WTC11 (cell line): Measurements from ENCODE around the gene OCEL1. TPM values are rescaled to one million over a fixed set of nuclear protein-coding genes. Genes with fewer than 3 reads are reported as not detected.

Experiments
- ATF1 ChIP-seq: sonication (generic); formaldehyde crosslinking; IDR thresholded peaks from 2 replicates; pipeline ENCODE4 v1.8.1; 2023; ENCODE audit warnings: mild to moderate bottlenecking, moderate library complexity, missing genetic modification reagents
- FOXJ3 ChIP-seq: sonication (generic); formaldehyde crosslinking; IDR thresholded peaks from 2 replicates; pipeline ENCODE4 v1.9.0; 2021; ENCODE audit warnings: missing genetic modification reagents, mild to moderate bottlenecking, borderline replicate concordance
- FOXK1 ChIP-seq: sonication (generic); formaldehyde crosslinking; IDR thresholded peaks from 2 replicates; pipeline ENCODE4 v1.8.0; 2022; ENCODE audit warnings: mild to moderate bottlenecking, moderate library complexity, missing genetic modification reagents
- GABPB1 ChIP-seq: sonication (generic); formaldehyde crosslinking; IDR thresholded peaks from 2 replicates; pipeline ENCODE4 v1.8.1; 2023; ENCODE audit warnings: mild to moderate bottlenecking, missing genetic modification reagents
- IRF2 ChIP-seq: sonication (generic); formaldehyde crosslinking; IDR thresholded peaks from 2 replicates; pipeline ENCODE4 v1.8.0; 2022; ENCODE audit warnings: low read depth, missing genetic modification reagents, borderline replicate concordance
- NFATC4 ChIP-seq: fragments of 250-450 bp; sonication (Bioruptor Pico); IDR thresholded peaks from 2 replicates; pipeline ENCODE4 v1.9.0; 2021; ENCODE audit warnings: mild to moderate bottlenecking
- NFE2L1 ChIP-seq: sonication (generic); formaldehyde crosslinking; IDR thresholded peaks from 2 replicates; pipeline ENCODE4 v1.8.1; 2023; ENCODE audit warnings: missing genetic modification reagents
- NR3C1 ChIP-seq: sonication (generic); formaldehyde crosslinking; conservative IDR thresholded peaks from 2 replicates; pipeline ENCODE4 v1.8.1; 2023; ENCODE audit warnings: low read depth, mild to moderate bottlenecking, missing genetic modification reagents
- OVOL2 ChIP-seq: fragments of 250-450 bp; sonication (Bioruptor Pico); IDR thresholded peaks from 2 replicates; pipeline ENCODE4 v1.9.0; 2021; ENCODE audit warnings: mild to moderate bottlenecking, borderline replicate concordance
- RELA ChIP-seq: sonication (generic); formaldehyde crosslinking; IDR thresholded peaks from 2 replicates; pipeline ENCODE4 v1.8.1; 2022; ENCODE audit warnings: missing genetic modification reagents, mild to moderate bottlenecking, borderline replicate concordance
- SMAD4 ChIP-seq: sonication (generic); formaldehyde crosslinking; IDR thresholded peaks from 2 replicates; pipeline ENCODE4 v1.8.0; 2022; ENCODE audit warnings: mild to moderate bottlenecking, missing genetic modification reagents
- SP1 ChIP-seq: sonication (generic); formaldehyde crosslinking; conservative IDR thresholded peaks from 2 replicates; pipeline ENCODE4 v1.8.1; 2022; ENCODE audit warnings: missing genetic modification reagents
- TEAD4 ChIP-seq: sonication (generic); formaldehyde crosslinking; IDR thresholded peaks from 2 replicates; pipeline ENCODE4 v1.8.0; 2022; ENCODE audit warnings: mild to moderate bottlenecking, missing genetic modification reagents
- TP53 ChIP-seq: sonication (generic); formaldehyde crosslinking; IDR thresholded peaks from 2 replicates; pipeline ENCODE4 v1.8.1; 2023; ENCODE audit warnings: mild to moderate bottlenecking, missing genetic modification reagents
- ZBTB21 ChIP-seq: sonication (generic); formaldehyde crosslinking; IDR thresholded peaks from 2 replicates; pipeline ENCODE4 v1.8.1; 2023; ENCODE audit warnings: mild to moderate bottlenecking, missing genetic modification reagents, borderline replicate concordance
- ZNF232 ChIP-seq: sonication (generic); formaldehyde crosslinking; IDR thresholded peaks from 2 replicates; pipeline ENCODE4 v1.8.0; 2022; ENCODE audit warnings: mild to moderate bottlenecking, missing genetic modification reagents
- ZNF263 ChIP-seq: sonication (generic); formaldehyde crosslinking; IDR thresholded peaks from 2 replicates; pipeline ENCODE4 v1.8.1; 2022; ENCODE audit warnings: low read depth, mild to moderate bottlenecking, moderate library complexity, missing genetic modification reagents
- ZNF396 ChIP-seq: fragments of 250-450 bp; sonication (Bioruptor Pico); IDR thresholded peaks from 2 replicates; pipeline ENCODE4 v1.8.0; 2021; ENCODE audit warnings: mild to moderate bottlenecking, moderate library complexity, borderline replicate concordance
- ZNF416 ChIP-seq: fragments of 250-450 bp; sonication (Bioruptor Pico); IDR thresholded peaks from 2 replicates; pipeline ENCODE4 v1.9.0; 2021; ENCODE audit warnings: mild to moderate bottlenecking, inconsistent platforms
- ZNF423 ChIP-seq: fragments of 250-450 bp; sonication (Bioruptor Pico); IDR thresholded peaks from 2 replicates; pipeline ENCODE4 v2.1.2; 2022; ENCODE audit warnings: mild to moderate bottlenecking, moderate library complexity
- total RNA-seq: library from RNA; stranded (reverse); gene quantifications from 3 replicates; pipeline ENCODE4 v1.2.3, GENCODE V29; 2021
- TF ChIP-seq, protein P1 (sequence below): sonication (generic); formaldehyde crosslinking; IDR thresholded peaks from 2 replicates; pipeline ENCODE4 v1.8.0; 2023; ENCODE audit warnings: missing genetic modification reagents, mild to moderate bottlenecking, borderline replicate concordance
- TF ChIP-seq, protein P2 (sequence below): sonication (generic); formaldehyde crosslinking; IDR thresholded peaks from 2 replicates; pipeline ENCODE4 v1.8.1; 2023; ENCODE audit warnings: mild to moderate bottlenecking, missing genetic modification reagents, moderate library complexity
- TF ChIP-seq, protein P3 (sequence below): sonication (generic); formaldehyde crosslinking; IDR thresholded peaks from 2 replicates; pipeline ENCODE4 v1.8.0; 2022; ENCODE audit warnings: mild to moderate bottlenecking, missing genetic modification reagents
- TF ChIP-seq, protein P4 (sequence below): fragments of 250-450 bp; sonication (Bioruptor Pico); IDR thresholded peaks from 2 replicates; pipeline ENCODE4 v1.9.0; 2021; ENCODE audit warnings: mild to moderate bottlenecking
- TF ChIP-seq, protein P5 (sequence below): fragments of 250-450 bp; sonication (Bioruptor Pico); IDR thresholded peaks from 2 replicates; pipeline ENCODE4 v1.9.0; 2021; ENCODE audit warnings: moderate library complexity, mild to moderate bottlenecking, inconsistent platforms, borderline replicate concordance
- TF ChIP-seq, protein P6 (sequence below): sonication (generic); formaldehyde crosslinking; IDR thresholded peaks from 2 replicates; pipeline ENCODE4 v1.8.1; 2022; ENCODE audit warnings: low read depth, mild to moderate bottlenecking, moderate library complexity, missing genetic modification reagents, borderline replicate concordance
- TF ChIP-seq, protein P7 (sequence below): sonication (generic); formaldehyde crosslinking; IDR thresholded peaks from 2 replicates; pipeline ENCODE4 v1.8.1; 2022; ENCODE audit warnings: mild to moderate bottlenecking, moderate library complexity, missing genetic modification reagents
- TF ChIP-seq, protein P8 (sequence below): sonication (generic); formaldehyde crosslinking; IDR thresholded peaks from 2 replicates; pipeline ENCODE4 v1.8.1; 2022; ENCODE audit warnings: mild to moderate bottlenecking, missing genetic modification reagents, moderate library complexity, borderline replicate concordance

OCEL1 gene
- total RNA-seq, 1 experiment from 2014 or later: 34.0 TPM

DNA sequence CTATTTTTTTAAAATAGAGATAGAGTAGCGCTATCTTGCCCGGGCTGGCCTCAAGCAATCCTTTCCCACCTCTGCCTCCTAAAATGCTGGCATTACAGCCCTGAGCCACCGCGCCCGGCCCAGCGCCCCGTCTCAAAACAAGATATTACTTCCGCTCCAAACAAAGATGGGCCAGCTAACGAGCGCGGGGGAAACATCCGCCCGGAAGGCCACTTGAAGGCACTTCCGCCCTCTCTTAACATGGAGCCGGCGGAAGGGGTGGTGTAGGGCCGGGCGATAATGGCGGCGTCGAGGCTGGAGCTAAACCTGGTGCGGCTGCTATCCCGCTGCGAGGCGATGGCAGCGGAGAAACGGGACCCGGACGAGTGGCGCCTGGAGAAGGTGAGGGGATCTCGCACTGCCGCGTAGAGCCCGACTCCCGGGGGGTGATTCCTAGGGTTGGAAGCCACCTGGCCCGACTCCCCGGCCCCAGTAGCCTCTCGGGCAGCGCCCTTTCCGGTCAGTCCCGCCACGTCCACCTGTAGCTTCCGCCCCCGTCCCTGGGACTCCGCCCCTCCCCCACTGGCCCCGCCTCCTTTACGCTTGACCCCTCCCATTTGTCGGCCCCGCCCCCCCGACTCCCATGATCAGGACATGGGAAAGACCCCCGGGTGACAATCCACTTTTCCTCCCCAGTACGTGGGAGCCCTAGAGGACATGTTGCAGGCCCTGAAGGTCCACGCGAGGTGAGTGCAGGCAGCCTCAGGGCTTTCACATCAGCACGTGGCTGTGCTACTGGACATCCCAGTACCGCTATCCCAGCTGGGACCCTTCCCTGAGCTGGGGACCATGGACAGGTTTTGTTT is 10.7 kb upstream of the OCEL1 start, which contains the start of gene USE1 (continued):
- TF ChIP-seq, protein P1, sequence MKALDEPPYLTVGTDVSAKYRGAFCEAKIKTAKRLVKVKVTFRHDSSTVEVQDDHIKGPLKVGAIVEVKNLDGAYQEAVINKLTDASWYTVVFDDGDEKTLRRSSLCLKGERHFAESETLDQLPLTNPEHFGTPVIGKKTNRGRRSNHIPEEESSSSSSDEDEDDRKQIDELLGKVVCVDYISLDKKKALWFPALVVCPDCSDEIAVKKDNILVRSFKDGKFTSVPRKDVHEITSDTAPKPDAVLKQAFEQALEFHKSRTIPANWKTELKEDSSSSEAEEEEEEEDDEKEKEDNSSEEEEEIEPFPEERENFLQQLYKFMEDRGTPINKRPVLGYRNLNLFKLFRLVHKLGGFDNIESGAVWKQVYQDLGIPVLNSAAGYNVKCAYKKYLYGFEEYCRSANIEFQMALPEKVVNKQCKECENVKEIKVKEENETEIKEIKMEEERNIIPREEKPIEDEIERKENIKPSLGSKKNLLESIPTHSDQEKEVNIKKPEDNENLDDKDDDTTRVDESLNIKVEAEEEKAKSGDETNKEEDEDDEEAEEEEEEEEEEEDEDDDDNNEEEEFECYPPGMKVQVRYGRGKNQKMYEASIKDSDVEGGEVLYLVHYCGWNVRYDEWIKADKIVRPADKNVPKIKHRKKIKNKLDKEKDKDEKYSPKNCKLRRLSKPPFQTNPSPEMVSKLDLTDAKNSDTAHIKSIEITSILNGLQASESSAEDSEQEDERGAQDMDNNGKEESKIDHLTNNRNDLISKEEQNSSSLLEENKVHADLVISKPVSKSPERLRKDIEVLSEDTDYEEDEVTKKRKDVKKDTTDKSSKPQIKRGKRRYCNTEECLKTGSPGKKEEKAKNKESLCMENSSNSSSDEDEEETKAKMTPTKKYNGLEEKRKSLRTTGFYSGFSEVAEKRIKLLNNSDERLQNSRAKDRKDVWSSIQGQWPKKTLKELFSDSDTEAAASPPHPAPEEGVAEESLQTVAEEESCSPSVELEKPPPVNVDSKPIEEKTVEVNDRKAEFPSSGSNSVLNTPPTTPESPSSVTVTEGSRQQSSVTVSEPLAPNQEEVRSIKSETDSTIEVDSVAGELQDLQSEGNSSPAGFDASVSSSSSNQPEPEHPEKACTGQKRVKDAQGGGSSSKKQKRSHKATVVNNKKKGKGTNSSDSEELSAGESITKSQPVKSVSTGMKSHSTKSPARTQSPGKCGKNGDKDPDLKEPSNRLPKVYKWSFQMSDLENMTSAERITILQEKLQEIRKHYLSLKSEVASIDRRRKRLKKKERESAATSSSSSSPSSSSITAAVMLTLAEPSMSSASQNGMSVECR (CRISPR knock-in tag): peak; percentile 92
- TF ChIP-seq ZNF423 (CRISPR knock-in tag) (no peak), ATF1 (no peak), RELA (CRISPR knock-in tag) (no peak), ZNF416 (CRISPR knock-in tag) (peak; percentile 95), TP53 (CRISPR knock-in tag) (no peak), IRF2 (CRISPR knock-in tag) (no peak), SP1 (CRISPR knock-in tag) (peak; percentile 89), NFE2L1 (CRISPR knock-in tag) (no peak), TEAD4 (no peak), ZNF263 (CRISPR knock-in tag) (no peak), NFATC4 (peak; percentile 62; the same call in 1 of the 2 replicates), FOXK1 (CRISPR knock-in tag) (peak; percentile 97), ZBTB21 (no peak), ZNF232 (CRISPR knock-in tag) (peak; percentile 19; the same call in 1 of the 2 replicates), FOXJ3 (CRISPR knock-in tag) (no peak), SMAD4 (no peak), GABPB1 (peak; percentile 81), ZNF396 (CRISPR knock-in tag) (no peak), OVOL2 (CRISPR knock-in tag) (no peak), NR3C1 (no peak)
- TF ChIP-seq, protein P2, sequence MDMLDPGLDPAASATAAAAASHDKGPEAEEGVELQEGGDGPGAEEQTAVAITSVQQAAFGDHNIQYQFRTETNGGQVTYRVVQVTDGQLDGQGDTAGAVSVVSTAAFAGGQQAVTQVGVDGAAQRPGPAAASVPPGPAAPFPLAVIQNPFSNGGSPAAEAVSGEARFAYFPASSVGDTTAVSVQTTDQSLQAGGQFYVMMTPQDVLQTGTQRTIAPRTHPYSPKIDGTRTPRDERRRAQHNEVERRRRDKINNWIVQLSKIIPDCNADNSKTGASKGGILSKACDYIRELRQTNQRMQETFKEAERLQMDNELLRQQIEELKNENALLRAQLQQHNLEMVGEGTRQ (CRISPR knock-in tag): no peak
- TF ChIP-seq, protein P3, sequence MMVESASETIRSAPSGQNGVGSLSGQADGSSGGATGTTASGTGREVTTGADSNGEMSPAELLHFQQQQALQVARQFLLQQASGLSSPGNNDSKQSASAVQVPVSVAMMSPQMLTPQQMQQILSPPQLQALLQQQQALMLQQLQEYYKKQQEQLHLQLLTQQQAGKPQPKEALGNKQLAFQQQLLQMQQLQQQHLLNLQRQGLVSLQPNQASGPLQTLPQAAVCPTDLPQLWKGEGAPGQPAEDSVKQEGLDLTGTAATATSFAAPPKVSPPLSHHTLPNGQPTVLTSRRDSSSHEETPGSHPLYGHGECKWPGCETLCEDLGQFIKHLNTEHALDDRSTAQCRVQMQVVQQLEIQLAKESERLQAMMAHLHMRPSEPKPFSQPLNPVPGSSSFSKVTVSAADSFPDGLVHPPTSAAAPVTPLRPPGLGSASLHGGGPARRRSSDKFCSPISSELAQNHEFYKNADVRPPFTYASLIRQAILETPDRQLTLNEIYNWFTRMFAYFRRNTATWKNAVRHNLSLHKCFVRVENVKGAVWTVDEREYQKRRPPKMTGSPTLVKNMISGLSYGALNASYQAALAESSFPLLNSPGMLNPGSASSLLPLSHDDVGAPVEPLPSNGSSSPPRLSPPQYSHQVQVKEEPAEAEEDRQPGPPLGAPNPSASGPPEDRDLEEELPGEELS (CRISPR knock-in tag): no peak
- TF ChIP-seq, protein P4, sequence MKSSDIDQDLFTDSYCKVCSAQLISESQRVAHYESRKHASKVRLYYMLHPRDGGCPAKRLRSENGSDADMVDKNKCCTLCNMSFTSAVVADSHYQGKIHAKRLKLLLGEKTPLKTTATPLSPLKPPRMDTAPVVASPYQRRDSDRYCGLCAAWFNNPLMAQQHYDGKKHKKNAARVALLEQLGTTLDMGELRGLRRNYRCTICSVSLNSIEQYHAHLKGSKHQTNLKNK (CRISPR knock-in tag): no peak; the same call in 1 of the 2 replicates
- TF ChIP-seq, protein P5, sequence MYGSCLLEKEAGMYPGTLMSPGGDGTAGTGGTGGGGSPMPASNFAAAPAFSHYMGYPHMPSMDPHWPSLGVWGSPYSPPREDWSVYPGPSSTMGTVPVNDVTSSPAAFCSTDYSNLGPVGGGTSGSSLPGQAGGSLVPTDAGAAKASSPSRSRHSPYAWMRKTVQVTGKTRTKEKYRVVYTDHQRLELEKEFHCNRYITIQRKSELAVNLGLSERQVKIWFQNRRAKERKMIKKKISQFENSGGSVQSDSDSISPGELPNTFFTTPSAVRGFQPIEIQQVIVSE (CRISPR knock-in tag): no peak
- TF ChIP-seq, protein P6, sequence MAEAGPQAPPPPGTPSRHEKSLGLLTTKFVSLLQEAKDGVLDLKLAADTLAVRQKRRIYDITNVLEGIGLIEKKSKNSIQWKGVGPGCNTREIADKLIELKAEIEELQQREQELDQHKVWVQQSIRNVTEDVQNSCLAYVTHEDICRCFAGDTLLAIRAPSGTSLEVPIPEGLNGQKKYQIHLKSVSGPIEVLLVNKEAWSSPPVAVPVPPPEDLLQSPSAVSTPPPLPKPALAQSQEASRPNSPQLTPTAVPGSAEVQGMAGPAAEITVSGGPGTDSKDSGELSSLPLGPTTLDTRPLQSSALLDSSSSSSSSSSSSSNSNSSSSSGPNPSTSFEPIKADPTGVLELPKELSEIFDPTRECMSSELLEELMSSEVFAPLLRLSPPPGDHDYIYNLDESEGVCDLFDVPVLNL (CRISPR knock-in tag): no peak
- TF ChIP-seq, protein P7, sequence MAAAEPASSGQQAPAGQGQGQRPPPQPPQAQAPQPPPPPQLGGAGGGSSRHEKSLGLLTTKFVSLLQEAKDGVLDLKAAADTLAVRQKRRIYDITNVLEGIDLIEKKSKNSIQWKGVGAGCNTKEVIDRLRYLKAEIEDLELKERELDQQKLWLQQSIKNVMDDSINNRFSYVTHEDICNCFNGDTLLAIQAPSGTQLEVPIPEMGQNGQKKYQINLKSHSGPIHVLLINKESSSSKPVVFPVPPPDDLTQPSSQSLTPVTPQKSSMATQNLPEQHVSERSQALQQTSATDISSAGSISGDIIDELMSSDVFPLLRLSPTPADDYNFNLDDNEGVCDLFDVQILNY (CRISPR knock-in tag): 0 out of 2 replicates have a peak, but pooled peaks have one; percentile 35
- TF ChIP-seq, protein P8, sequence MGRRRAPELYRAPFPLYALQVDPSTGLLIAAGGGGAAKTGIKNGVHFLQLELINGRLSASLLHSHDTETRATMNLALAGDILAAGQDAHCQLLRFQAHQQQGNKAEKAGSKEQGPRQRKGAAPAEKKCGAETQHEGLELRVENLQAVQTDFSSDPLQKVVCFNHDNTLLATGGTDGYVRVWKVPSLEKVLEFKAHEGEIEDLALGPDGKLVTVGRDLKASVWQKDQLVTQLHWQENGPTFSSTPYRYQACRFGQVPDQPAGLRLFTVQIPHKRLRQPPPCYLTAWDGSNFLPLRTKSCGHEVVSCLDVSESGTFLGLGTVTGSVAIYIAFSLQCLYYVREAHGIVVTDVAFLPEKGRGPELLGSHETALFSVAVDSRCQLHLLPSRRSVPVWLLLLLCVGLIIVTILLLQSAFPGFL (CRISPR knock-in tag): no peak
